Brain microvascular endothelial cell (primary cell): Measurements from ENCODE around the gene TBCC.
A peak's percentile ranks its signal among the peaks of the same experiment; 100 is the strongest.

Source experiments
- DNase-seq: peaks from one replicate; pipeline ENCODE4 v3.0.0-alpha.2; 2020
- H3K27ac ChIP-seq: fragments of 250-450 bp; sonication (Bioruptor Pico); 2 replicates; pipeline ENCODE4 v1.5.1; 2020; ENCODE audit warnings: mild to moderate bottlenecking, moderate library complexity
- H3K27me3 ChIP-seq: fragments of 250-450 bp; sonication (Bioruptor Pico); replicated peaks from 2 replicates; pipeline ENCODE4 v1.5.1; 2020; ENCODE audit warnings: mild to moderate bottlenecking
- H3K36me3 ChIP-seq: fragments of 250-450 bp; sonication (Bioruptor Pico); replicated peaks from 2 replicates; pipeline ENCODE4 v1.5.1; 2020; ENCODE audit warnings: mild to moderate bottlenecking
- H3K4me3 ChIP-seq: 2 replicates; pipeline ENCODE4 v1.5.1; 2011; ENCODE audit warnings: low read depth, mild to moderate bottlenecking, control low read depth, low read length, moderate library complexity
- in situ Hi-C: cut with HindIII; loops from 2 replicates; pipeline ENCODE4 v1.10.0; 2017; ENCODE audit warnings: low sequenced_read_pairs, low pct_ligation_motif_present
- TF ChIP-seq, protein P1 (sequence below): IDR thresholded peaks from 2 replicates; pipeline ENCODE4 v1.5.1; 2011; ENCODE audit warnings: low read depth, mild to moderate bottlenecking, moderate library complexity, low read length, control low read depth, inconsistent platforms; ENCODE audit errors: missing control alignments

Gene TBCC

DNA sequence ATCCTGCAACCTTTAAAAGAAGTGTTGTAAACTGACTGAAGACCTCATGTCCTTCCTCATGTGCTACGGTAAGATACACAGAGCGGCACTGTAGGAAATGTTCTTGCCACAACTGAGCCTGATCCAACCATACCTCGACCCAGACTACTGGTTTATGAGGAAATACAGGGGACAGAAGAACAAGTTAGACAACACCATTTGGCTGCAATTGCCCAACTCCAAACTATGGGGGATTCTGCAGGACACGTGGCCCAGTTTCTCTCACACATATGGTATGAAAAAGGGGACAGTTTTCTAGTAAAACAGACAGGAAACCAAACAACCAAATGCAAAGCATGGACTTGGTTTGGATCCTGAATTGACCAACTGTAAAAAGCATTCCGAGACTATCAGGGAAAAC lies 34.0 kb downstream of the TBCC start:
- in situ Hi-C loops: no loop called here
- H3K4me3 ChIP-seq: no peak overlapping the region
- TF ChIP-seq, protein P1, sequence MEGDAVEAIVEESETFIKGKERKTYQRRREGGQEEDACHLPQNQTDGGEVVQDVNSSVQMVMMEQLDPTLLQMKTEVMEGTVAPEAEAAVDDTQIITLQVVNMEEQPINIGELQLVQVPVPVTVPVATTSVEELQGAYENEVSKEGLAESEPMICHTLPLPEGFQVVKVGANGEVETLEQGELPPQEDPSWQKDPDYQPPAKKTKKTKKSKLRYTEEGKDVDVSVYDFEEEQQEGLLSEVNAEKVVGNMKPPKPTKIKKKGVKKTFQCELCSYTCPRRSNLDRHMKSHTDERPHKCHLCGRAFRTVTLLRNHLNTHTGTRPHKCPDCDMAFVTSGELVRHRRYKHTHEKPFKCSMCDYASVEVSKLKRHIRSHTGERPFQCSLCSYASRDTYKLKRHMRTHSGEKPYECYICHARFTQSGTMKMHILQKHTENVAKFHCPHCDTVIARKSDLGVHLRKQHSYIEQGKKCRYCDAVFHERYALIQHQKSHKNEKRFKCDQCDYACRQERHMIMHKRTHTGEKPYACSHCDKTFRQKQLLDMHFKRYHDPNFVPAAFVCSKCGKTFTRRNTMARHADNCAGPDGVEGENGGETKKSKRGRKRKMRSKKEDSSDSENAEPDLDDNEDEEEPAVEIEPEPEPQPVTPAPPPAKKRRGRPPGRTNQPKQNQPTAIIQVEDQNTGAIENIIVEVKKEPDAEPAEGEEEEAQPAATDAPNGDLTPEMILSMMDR: no peak
- H3K27me3 ChIP-seq: no peaks in the 10 kb centered on the region
- no peak for DNase-seq
- H3K27ac ChIP-seq: no peak overlapping the region
- no peaks in the 10 kb centered on the region for H3K36me3 ChIP-seq

DNA sequence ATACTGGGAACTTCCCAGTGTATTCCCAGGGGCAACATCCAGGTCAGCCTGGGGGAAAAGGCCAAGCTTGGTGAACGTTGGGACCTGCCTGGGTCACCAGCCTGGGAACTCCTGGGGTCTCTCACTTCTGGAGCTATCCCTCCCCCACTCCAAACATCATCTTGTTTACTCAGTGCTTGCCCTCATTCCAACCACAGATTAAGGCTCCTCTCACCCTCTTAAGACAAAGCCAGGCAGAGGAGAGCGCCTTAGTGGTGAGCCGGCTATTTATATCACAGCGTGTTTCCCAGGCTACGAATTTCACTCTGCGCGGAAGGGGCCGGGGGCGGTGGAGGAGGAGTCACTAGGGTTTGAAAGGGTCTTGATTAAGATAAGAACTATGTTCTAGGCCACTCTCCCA lies 35.6 kb downstream of the TBCC start:
- no peak overlapping the region for H3K27ac ChIP-seq
- H3K4me3 ChIP-seq: no peak overlapping the region
- DNase-seq: peak; percentile 80
- in situ Hi-C loops: no loop called here
- H3K36me3 ChIP-seq: no peaks in the 10 kb centered on the region
- H3K27me3 ChIP-seq: no peaks in the 10 kb centered on the region
- TF ChIP-seq, protein P1: no peak

DNA sequence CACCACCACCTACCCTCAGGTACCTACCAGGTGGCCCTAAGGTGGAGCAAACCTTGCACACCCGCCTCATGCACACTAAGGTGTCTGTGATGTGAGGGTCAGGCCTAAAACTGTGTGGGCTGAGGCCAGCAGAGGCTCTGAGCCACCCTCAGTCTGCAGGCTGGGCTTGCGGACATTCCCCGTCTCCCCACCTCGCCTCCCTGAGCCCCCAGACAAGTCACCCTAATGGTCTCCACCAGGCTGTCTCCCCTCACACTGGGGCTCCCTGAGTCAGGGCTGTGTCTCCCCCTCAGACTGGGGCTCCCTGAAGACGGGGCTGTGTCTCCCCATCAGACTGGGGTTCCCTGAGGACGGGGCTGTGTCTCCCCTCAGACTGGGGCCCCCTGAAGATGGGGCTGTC lies 36.0 kb downstream of the TBCC start:
- no peak overlapping the region for H3K4me3 ChIP-seq
- in situ Hi-C loops: no loop called here
- no peak overlapping the region for H3K27ac ChIP-seq
- no peaks in the 10 kb centered on the region for H3K27me3 ChIP-seq
- H3K36me3 ChIP-seq: no peaks in the 10 kb centered on the region
- TF ChIP-seq, protein P1: no peak
- no peak for DNase-seq

DNA sequence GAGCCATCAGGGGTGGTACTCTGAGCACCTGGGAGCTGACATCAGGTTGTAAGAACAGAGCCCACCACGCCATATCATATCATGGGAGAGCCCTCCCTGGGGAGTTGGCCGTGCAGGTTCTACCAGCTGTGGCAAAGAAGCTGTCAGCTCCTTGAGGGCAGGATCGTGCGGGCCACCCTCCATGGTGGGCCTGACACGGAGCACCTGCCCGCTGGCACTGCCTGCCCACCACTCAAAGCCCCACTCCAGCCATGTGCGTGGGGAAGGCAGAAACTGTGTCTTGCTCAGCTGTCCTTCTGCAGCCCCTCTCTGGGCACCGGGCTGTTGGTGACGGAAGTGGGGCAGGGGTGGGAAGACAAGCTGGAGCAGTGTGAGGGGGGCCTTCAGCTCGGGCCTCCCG lies 37.8 kb downstream of the TBCC start:
- no peaks in the 10 kb centered on the region for H3K36me3 ChIP-seq
- H3K27ac ChIP-seq: no peak overlapping the region
- H3K27me3 ChIP-seq: no peaks in the 10 kb centered on the region
- TF ChIP-seq, protein P1: no peak
- in situ Hi-C loops: no loop called here
- no peak overlapping the region for H3K4me3 ChIP-seq
- DNase-seq: no peak

DNA sequence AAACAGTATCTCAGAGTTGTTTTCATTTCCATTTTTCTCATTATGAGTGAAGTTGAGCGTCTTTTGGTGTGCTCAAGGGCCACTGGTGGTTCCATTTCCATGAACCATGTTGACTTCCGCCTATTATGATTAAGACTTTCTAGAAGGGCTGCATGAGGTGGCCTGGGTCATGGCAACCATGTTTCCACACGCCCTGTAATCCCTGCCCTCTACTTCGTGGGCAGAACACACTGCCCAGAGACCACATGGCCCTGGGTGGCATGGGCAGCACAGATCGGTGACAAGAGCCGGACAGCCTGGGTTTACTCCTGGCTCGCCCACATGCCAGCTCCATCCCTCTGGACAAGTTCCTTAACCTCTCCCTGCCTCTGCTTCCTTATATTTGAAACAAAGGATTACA lies 38.3 kb downstream of the TBCC start:
- Histone ChIP-seq H3K27me3 (no peaks in the 10 kb centered on the region), H3K27ac (no peak overlapping the region), H3K4me3 (no peak overlapping the region), H3K36me3 (no peaks in the 10 kb centered on the region)
- TF ChIP-seq, protein P1: no peak
- DNase-seq: no peak
- in situ Hi-C loops: no loop called here

DNA sequence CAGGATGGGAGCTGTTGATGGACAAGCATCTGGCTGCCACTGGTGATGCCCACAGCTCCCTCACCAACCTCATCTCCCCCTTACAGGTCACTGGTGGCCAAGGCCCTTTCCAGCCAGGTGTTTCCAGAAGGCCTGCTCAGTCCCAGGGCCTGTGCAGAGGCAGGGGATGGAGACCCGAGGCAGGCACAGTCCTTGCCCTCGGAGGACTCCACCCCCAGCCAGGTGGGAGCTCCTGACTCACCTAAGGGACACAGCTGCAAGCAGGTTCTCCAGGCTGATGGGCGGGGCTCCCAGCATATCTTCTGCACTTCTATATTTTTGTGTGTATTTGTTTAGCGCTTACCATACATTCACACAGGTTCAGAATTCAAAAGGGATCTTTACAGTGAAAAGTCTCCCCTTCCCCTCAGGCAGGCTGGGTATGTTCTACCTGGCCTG lies 40.9 kb downstream of the TBCC start:
- no peak for DNase-seq
- TF ChIP-seq, protein P1: no peak
- no peak overlapping the region for H3K27ac ChIP-seq
- in situ Hi-C loops: no loop called here
- no peaks in the 10 kb centered on the region for H3K27me3 ChIP-seq
- H3K4me3 ChIP-seq: no peak overlapping the region
- H3K36me3 ChIP-seq: no peaks in the 10 kb centered on the region
